Mesenchymal stem cell (in vitro differentiated cells and primary cell): ENCODE measurements around the gene SIPA1L3.

Experiments
- DNase-seq: peaks from one replicate; pipeline ENCODE4 v3.0.0-alpha.2; 2013
- H2AFZ ChIP-seq: one replicate; pipeline ENCODE4 v1.6.1; 2013; ENCODE audit warnings: low read depth, mild to moderate bottlenecking, control low read depth, inconsistent platforms, low read length, moderate library complexity
- H2AK5ac ChIP-seq: 2 replicates; pipeline ENCODE4 v1.6.1; 2013; ENCODE audit warnings: low read length, moderate library complexity, mild to moderate bottlenecking, inconsistent platforms; ENCODE audit not compliant: severe bottlenecking
- H2BK120ac ChIP-seq: one replicate; pipeline ENCODE4 v1.6.1; 2013; ENCODE audit warnings: low read depth, mild to moderate bottlenecking, inconsistent platforms, low read length, moderate library complexity
- H2BK12ac ChIP-seq, 2 experiments: one replicate each; pipeline ENCODE4 v1.6.1; 2013; ENCODE audit warnings: inconsistent platforms in 2 of 2, low read length in 2 of 2, mild to moderate bottlenecking in 2 of 2, moderate library complexity in 2 of 2, control low read depth in 1 of 2
- H2BK15ac ChIP-seq: one replicate; pipeline ENCODE4 v1.6.1; 2013; ENCODE audit warnings: mild to moderate bottlenecking, low read depth, inconsistent platforms; ENCODE audit not compliant: poor library complexity, severe bottlenecking
- H2BK5ac ChIP-seq: 2 replicates; pipeline ENCODE4 v1.6.1; 2013; ENCODE audit warnings: low read depth, mild to moderate bottlenecking, low read length, control low read depth, inconsistent platforms; ENCODE audit not compliant: poor library complexity, severe bottlenecking
- H3K14ac ChIP-seq, 2 experiments: one replicate each; pipeline ENCODE4 v1.6.1; 2013; ENCODE audit warnings: inconsistent platforms in 2 of 2, low read length in 2 of 2, control low read depth in 1 of 2, mild to moderate bottlenecking in 1 of 2, moderate library complexity in 1 of 2
- H3K18ac ChIP-seq, 2 experiments: one replicate each; pipeline ENCODE4 v1.6.1; 2013; ENCODE audit warnings: inconsistent platforms in 2 of 2, low read length in 2 of 2, control low read depth in 1 of 2, low read depth in 1 of 2, mild to moderate bottlenecking in 1 of 2
- H3K23ac ChIP-seq, 2 experiments: one replicate each; pipeline ENCODE4 v1.6.1; 2013; ENCODE audit warnings: inconsistent platforms in 2 of 2, low read length in 2 of 2, mild to moderate bottlenecking in 2 of 2, moderate library complexity in 2 of 2, control low read depth in 1 of 2
- H3K27ac ChIP-seq: 2 replicates; pipeline ENCODE4 v1.5.1; 2013; ENCODE audit warnings: mild to moderate bottlenecking, moderate library complexity, low read length, control low read depth, inconsistent platforms; ENCODE audit not compliant: poor library complexity, severe bottlenecking
- H3K27me3 ChIP-seq, 2 experiments: 2 replicates each; pipeline versions ENCODE4 v1.6.1 to v1.7.0; 2013; ENCODE audit warnings: low read length in 2 of 2, mild to moderate bottlenecking in 2 of 2, moderate library complexity in 2 of 2, control low read depth in 1 of 2, inconsistent platforms in 1 of 2; ENCODE audit not compliant: control insufficient read depth in 1 of 2, insufficient read depth in 1 of 2
- H3K36me3 ChIP-seq, 2 experiments: 2 replicates each; pipeline versions ENCODE4 v1.6.1 to v1.7.0; 2013; ENCODE audit warnings: low read length in 2 of 2, control low read depth in 1 of 2, inconsistent platforms in 1 of 2, low read depth in 1 of 2, mild to moderate bottlenecking in 1 of 2; ENCODE audit not compliant: insufficient read depth in 2 of 2, control insufficient read depth in 1 of 2
- H3K4ac ChIP-seq, 2 experiments: one replicate each; pipeline ENCODE4 v1.6.1; 2013; ENCODE audit warnings: inconsistent platforms in 2 of 2, low read length in 2 of 2, mild to moderate bottlenecking in 2 of 2, moderate library complexity in 2 of 2, control low read depth in 1 of 2, low read depth in 1 of 2
- H3K4me1 ChIP-seq: 2 replicates; pipeline ENCODE4 v1.6.1; 2013; ENCODE audit warnings: low read depth, low read length, control low read depth; ENCODE audit not compliant: control insufficient read depth, insufficient read depth
- H3K4me2 ChIP-seq: 2 replicates; pipeline ENCODE4 v1.6.1; 2013; ENCODE audit warnings: low read length, mild to moderate bottlenecking, inconsistent platforms; ENCODE audit not compliant: poor library complexity, severe bottlenecking
- H3K4me3 ChIP-seq, 2 experiments: 2 replicates each; pipeline versions ENCODE4 v1.5.1 to v1.7.0; 2013; ENCODE audit warnings: low read length in 2 of 2, mild to moderate bottlenecking in 2 of 2, control low read depth in 1 of 2, low read depth in 1 of 2; ENCODE audit not compliant: insufficient read depth in 1 of 2
- H3K79me1 ChIP-seq: replicated peaks from 2 replicates; pipeline ENCODE4 v1.6.1; 2013; ENCODE audit warnings: mild to moderate bottlenecking, control low read depth, low read length, inconsistent platforms; ENCODE audit not compliant: poor library complexity, severe bottlenecking
- H3K9ac ChIP-seq: 2 replicates; pipeline ENCODE4 v1.7.0; 2013; ENCODE audit warnings: mild to moderate bottlenecking, low read length, moderate library complexity
- H3K9me3 ChIP-seq: 2 replicates; pipeline ENCODE4 v1.7.0; 2013; ENCODE audit warnings: mild to moderate bottlenecking, low read length; ENCODE audit not compliant: control insufficient read depth
- H4K8ac ChIP-seq: one replicate; pipeline ENCODE4 v1.6.1; 2013; ENCODE audit warnings: inconsistent platforms, mild to moderate bottlenecking, low read length, moderate library complexity
- H4K91ac ChIP-seq: one replicate; pipeline ENCODE4 v1.6.1; 2013; ENCODE audit warnings: mild to moderate bottlenecking, low read length, inconsistent platforms
- WGBS: methylation state at CpG from one replicate; pipeline ENCODE4 v1.1.7; 2013; ENCODE audit warnings: mixed read lengths; 5-methylcytosine and 5-hydroxymethylcytosine counted together

Gene SIPA1L3

GRCh38 chr19:38175422-38175821 lies 268.4 kb downstream of the SIPA1L3 start:
- Histone ChIP-seq H3K4me2 (no peak overlapping the region), H3K9ac (no peak overlapping the region), H2BK5ac (no peak overlapping the region), H3K27ac (no peak overlapping the region), H3K23ac (no peak overlapping the region), H3K4me1 (no peaks in the 10 kb centered on the region), H2BK120ac (no peak overlapping the region), H3K27me3 (no peaks in the 10 kb centered on the region), H3K9me3 (peaks cover 5% of the 10 kb centered on the region), H3K18ac (no peak overlapping the region), H3K36me3 (peaks cover 23 to 55% of the 10 kb centered on the region in 2 experiments), H2BK12ac (no peak overlapping the region), H3K14ac (no peak overlapping the region), H3K4ac (no peak overlapping the region), H2BK15ac (no peak overlapping the region), H4K91ac (no peak overlapping the region), H3K4me3 (no peak overlapping the region), H4K8ac (no peak overlapping the region), H2AK5ac (no peak overlapping the region), H2AFZ (no peak overlapping the region), H3K79me1 (peaks cover 28% of the 10 kb centered on the region)
- DNase-seq, result no peak
- 90% methylated on average over 6 of the region's 6 CpGs for WGBS

GRCh38 chr19:38180071-38180470 lies 273.1 kb downstream of the SIPA1L3 start:
- H3K4me1 ChIP-seq, result peaks cover 3% of the 10 kb centered on the region
- 100% methylated on average over 3 of the region's 3 CpGs for WGBS
- H3K27ac ChIP-seq, result no peak overlapping the region
- no peak overlapping the region for H3K4me3 ChIP-seq
- no peak overlapping the region for H3K9ac ChIP-seq
- H3K4me2 ChIP-seq, result no peak overlapping the region
- DNase-seq, result no peak
- H2AK5ac ChIP-seq, result no peak overlapping the region
- H2BK5ac ChIP-seq, result no peak overlapping the region
- H2BK120ac ChIP-seq, result no peak overlapping the region
- peaks cover 7% of the 10 kb centered on the region for H3K9me3 ChIP-seq
- no peak overlapping the region for H2BK15ac ChIP-seq
- H4K91ac ChIP-seq, result no peak overlapping the region
- H3K27me3 ChIP-seq, result no peaks in the 10 kb centered on the region
- no peak overlapping the region for H2AFZ ChIP-seq
- no peak overlapping the region for H2BK12ac ChIP-seq
- no peak overlapping the region for H4K8ac ChIP-seq
- H3K4ac ChIP-seq, result no peak overlapping the region
- H3K23ac ChIP-seq, result no peak overlapping the region
- H3K79me1 ChIP-seq, result peaks cover 24% of the 10 kb centered on the region
- H3K14ac ChIP-seq, result no peak overlapping the region
- peaks cover 23 to 58% of the 10 kb centered on the region in 2 experiments for H3K36me3 ChIP-seq
- no peak overlapping the region for H3K18ac ChIP-seq

- H3K36me3 ChIP-seq, result peaks cover 29 to 63% of the 10 kb centered on the region in 2 experiments
- no peak overlapping the region for H2AK5ac ChIP-seq
- no peak overlapping the region for H2BK15ac ChIP-seq
- H2BK12ac ChIP-seq, result no peak overlapping the region
- H3K4me2 ChIP-seq, result no peak overlapping the region
- no peak overlapping the region for H3K27ac ChIP-seq
- H3K79me1 ChIP-seq, result peaks cover 31% of the 10 kb centered on the region
- 83% methylated on average over 21 of the region's 21 CpGs for WGBS
- peaks cover 3% of the 10 kb centered on the region for H3K4me1 ChIP-seq
- no peak overlapping the region for H3K4me3 ChIP-seq
- H2AFZ ChIP-seq, result no peak overlapping the region
- no peak overlapping the region for H2BK120ac ChIP-seq
- no peak overlapping the region for H2BK5ac ChIP-seq
- no peaks in the 10 kb centered on the region for H3K27me3 ChIP-seq
- H3K9ac ChIP-seq, result no peak overlapping the region
- H4K91ac ChIP-seq, result no peak overlapping the region
- H3K23ac ChIP-seq, result no peak overlapping the region
- no peak for DNase-seq
- no peak overlapping the region for H3K14ac ChIP-seq
- no peak overlapping the region for H4K8ac ChIP-seq
- peaks cover 7% of the 10 kb centered on the region for H3K9me3 ChIP-seq
- no peak overlapping the region for H3K4ac ChIP-seq
- H3K18ac ChIP-seq, result no peak overlapping the region
Observed at GRCh38 chr19:38182536-38183210, 275.7 kb downstream of the SIPA1L3 start.

DNA sequence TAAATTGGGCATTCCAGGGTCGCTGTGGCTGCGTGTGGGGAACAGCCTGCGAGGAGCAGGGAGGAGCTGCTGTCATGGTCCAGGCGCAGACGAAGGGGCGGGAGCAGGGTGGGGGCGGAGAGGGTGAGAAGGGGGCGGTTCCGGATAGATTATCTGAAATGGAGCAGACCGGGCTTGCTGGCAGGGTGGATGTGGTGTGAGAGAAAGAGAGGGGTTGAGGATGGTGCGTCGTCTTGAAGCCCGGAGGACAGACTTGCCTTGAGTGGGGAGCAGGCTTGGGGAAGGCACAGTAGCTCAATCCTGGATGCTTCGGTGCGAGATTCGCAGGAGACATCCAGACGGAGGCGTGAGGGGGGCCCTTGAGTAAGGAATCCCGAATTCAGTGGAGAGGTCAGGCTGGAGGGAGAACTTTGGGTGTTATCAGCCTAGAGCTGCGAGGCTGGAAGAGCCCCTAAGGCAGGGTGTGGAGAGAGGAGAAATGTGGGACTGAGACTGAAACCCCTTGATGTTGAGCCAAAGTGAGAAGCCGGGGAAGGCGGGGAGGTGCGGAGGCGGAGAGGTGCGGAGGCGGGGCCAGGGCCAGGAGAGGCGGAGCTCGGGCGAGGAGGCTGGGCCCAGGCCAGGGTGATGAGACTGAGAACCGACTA lies 276.4 kb downstream of the SIPA1L3 start:
- 15% methylated on average over 30 of the region's 30 CpGs for WGBS
- no peak overlapping the region for H4K91ac ChIP-seq
- H3K18ac ChIP-seq, result no peak overlapping the region
- no peak overlapping the region for H2AK5ac ChIP-seq
- H2AFZ ChIP-seq, result no peak overlapping the region
- H3K27ac ChIP-seq, result no peak overlapping the region
- H3K36me3 ChIP-seq, result peaks cover 29 to 56% of the 10 kb centered on the region in 2 experiments
- DNase-seq, result peak; percentile 25
- H3K4ac ChIP-seq, result no peak overlapping the region
- no peak overlapping the region for H2BK5ac ChIP-seq
- no peak overlapping the region for H2BK15ac ChIP-seq
- H3K23ac ChIP-seq, result no peak overlapping the region
- H3K14ac ChIP-seq, result no peak overlapping the region
- peak overlapping the region in 1 of 2 experiments; percentile 75 for H3K4me3 ChIP-seq
- no peak overlapping the region for H2BK12ac ChIP-seq
- H2BK120ac ChIP-seq, result no peak overlapping the region
- peak overlapping the region; percentile 53 for H3K9ac ChIP-seq
- H3K27me3 ChIP-seq, result no peaks in the 10 kb centered on the region
- peaks cover 3% of the 10 kb centered on the region for H3K4me1 ChIP-seq
- peaks cover 28% of the 10 kb centered on the region for H3K79me1 ChIP-seq
- H4K8ac ChIP-seq, result no peak overlapping the region
- H3K9me3 ChIP-seq, result peaks cover 7% of the 10 kb centered on the region
- H3K4me2 ChIP-seq, result no peak overlapping the region
